NCI-H2227 treated with DMSO at 0.1 percent for 48 hours (cell line): ENCODE data around the gene CXCL13.
"Not testable (repeated sequence)": the region's sequence is repeated elsewhere in the genome, so short reads cannot be mapped to it uniquely, and the experiment has no call there.

Source experiments
- DNase-seq: peaks from one replicate; lab custom pipeline; 2025; lab: John Stamatoyannopoulos, UW

Gene CXCL13

DNA sequence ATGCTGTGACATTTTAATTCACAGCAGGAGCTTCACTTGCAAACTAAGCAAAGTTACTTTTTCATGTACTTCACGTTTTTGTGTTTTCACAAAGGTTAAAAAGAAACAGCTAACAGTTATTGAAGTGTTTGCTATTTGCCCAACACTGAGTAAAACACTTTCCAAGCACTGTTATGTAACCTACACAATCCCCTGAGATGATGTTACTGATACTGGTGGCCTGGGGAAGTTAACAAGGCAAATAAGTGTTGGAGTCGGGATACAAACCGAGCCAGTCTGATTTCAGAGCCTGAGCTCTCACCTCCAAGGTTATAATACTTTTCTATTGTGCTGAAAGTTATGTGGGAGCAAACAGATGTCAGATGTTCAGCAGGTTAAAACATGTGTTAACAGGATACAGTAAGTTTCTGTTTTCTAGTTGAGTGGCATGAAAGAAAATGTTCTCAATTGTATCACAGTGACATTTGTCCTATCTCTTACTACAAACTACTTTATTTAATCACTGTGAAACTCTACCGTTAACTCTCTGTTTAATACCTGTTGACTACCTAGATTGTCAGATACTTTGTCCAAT is 3.9 kb upstream of the CXCL13 start:
- DNase-seq: no peak

DNA sequence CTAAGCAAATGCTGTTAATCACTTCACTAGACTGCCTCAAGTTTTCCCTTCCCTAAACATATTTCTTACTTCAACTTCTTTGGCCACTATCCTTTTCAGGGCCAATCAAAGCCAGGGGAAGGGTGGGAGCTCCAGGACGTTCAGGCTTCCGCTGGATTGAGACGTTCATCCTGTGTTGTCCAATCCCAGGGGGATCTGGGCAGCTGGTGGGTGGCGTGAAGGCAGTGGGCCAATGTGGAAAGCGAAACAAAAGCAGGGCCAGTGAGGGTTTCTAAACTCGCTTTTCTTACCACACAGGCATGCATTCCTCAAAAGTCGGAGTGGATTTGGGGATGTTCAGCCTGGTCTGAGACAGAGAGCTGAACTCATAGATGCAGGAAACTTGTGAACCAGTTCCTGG is 7.6 kb downstream of the CXCL13 start:
- no peak for DNase-seq

- DNase-seq: no peak
Measured at GRCh38 chr4:77615153-77615552, 9.5 kb downstream of the CXCL13 start.

DNA sequence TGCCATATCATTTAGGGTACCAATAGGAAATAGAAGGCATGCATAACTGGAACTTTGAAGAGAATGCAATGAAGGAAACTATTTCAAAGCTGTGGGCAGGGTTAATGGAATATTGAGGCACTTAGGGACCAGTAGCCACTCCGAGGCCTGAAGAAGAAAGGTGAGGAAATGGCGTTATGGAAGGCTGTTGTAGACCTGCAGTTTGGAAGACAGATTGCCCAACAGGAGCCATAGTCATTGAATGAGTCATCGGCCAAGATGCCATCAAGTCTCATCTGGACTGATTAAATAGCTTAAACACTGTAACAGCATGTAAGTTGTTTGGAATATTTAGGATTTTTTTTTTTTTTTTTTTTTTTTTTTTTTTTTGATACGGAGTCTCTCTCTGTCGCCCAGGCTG is 11.6 kb downstream of the CXCL13 start:
- DNase-seq: no peak

DNA sequence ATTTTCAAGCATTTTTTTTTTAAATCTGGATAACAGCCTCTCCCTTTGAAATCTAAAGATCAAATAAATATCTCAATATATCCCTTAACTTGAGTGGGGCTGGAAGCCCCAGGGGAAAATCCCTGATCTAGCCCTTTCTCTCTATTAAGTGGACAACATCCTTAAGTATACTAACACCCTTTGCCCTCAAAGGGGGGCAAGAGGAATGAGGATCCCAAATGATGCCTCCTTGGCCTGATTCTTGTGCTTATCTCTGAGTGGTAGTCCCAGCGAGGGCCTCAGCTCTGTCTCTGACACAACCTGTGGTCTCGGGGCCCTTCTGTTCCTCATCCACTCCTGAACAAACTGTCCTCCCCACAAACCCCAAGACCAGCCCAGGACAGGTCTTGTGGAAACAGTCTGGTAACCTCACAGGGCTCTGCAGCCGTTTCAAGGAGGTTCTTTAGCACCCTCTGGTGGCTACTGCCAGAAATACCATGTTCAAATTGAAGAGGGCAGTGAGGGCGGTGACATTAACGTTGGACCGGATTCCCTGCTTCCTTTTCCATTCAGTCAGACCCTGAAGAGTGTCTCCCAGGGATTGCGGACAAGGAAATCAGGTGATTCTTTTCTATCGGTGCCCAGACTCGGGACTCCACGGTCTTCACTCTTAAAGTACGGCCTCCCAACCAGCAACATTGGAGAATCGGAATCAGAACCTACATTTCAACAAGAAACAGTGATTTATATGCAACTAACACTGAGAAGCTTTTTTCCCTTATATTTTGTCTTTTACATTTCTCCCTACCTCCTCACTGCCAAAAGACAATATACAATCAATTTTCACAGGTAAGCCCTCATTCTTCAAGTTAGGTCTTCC is 13.0 kb downstream of the CXCL13 start:
- peak; percentile 24 for DNase-seq

GRCh38 chr4:77619408-77619807 is 13.8 kb downstream of the CXCL13 start:
- no peak for DNase-seq

- DNase-seq: no peak
Measured at GRCh38 chr4:77621254-77621653, 15.6 kb downstream of the CXCL13 start.

DNA sequence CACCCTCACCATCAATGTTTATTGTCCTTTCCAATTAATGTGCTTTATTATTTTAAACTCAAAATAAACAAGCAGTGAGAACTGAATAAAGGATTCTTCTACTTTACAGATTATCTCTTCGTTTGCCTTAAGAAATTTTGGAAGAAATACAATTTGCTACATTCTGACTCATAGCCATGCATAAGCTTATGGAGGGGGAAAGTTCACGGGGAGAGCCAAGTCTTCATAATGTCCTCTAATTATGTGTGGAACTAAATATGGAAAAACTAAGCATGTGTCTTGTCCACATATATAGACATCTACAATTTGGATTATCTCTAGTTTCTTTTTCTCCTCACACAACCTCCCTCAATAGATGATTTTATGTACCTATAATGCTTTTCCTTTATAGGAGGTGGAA is 17.5 kb downstream of the CXCL13 start:
- DNase-seq: no peak

GRCh38 chr4:77624213-77624612 is 18.6 kb downstream of the CXCL13 start:
- no peak for DNase-seq

- no peak for DNase-seq
Measured at GRCh38 chr4:77625485-77625884, 19.9 kb downstream of the CXCL13 start.

- DNase-seq: no peak
Measured at GRCh38 chr4:77629885-77630284, 24.3 kb downstream of the CXCL13 start.

DNA sequence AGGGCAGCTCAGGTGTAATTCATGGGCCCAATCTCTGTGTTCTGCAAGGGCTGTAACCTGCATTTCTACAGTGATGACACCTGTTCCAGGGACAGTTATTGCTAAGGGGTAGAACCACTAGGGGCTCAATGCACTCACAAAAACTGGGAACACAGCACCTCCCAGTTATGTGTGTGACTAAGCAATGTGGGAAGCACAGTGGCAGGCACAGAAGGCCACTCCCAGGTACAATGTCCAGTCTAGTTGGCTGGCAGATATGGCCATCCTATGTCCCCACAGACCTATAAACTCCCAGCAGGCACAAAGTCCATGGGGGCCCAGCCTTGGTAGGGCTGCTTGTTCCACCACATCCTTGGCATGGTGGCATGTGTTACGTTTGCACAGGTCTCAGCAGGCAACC is 25.7 kb downstream of the CXCL13 start:
- DNase-seq: no peak

DNA sequence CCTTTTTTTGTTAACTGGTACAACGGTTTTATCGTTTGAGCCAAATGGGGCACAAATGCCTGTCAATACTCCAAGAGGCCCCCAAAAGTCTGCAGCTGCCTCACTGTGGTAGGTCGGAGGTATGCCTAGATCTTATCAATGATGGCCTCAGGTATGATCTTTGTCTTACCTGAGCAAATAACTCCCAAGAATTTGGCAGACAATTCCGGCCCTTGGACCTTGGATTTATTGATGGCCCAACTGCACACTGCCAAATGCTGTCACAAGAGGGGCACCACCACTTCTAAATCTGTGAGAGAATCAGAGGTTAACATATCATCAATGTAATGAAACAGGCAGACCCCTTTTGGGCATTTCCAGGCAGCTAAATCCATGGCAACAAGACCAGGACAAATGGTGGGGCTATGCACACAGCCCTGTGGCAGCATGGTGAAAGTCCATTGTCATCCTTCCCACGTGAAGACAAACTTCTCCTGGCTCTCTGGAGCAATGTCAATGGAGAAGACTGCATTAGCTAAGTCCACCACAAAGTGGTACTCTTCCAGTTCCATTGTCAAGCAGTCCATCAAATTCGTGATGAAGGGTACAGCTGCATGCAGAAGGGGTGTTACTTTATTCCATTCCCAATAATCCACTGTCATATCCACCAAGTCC is 28.6 kb downstream of the CXCL13 start:
- no peak for DNase-seq

DNA sequence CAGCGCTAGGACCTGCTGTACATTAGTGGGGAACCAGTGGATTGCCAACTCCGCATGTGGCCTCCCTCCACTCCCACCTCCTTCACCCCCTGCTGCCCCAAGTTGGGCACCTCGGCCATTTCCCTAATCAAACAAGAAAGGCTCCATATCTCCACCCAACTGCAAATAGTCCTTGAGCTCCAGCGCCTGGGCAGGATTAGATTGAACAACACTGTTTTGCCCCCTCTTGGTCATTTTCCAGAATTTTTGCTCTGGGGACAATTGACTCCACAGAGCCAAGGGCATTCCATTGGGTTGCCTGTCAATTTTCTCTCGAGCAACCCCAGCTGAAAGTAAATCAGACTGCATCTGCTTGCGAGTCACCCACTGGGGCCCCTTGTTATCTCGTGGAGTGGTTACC is 29.6 kb downstream of the CXCL13 start:
- DNase-seq: no peak

DNA sequence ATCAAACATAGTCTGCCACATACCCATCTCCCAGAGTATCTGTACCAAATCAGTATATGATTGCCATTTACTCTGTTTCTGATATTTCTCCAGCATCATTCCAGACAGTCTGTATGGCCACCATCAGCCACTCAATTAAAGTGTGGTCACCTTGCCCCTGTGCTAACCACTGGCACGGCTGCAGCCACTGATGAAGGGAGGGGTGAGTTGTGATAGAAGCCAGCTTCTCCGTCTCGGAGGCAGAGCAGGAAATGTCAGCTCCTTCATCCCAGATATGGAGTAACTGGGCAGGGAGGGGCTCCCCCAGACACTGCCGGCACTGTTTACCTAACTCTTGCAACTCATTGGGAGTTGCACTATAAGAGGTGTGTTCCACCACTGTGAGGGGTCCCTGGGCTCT is 30.3 kb downstream of the CXCL13 start:
- no peak for DNase-seq

DNA sequence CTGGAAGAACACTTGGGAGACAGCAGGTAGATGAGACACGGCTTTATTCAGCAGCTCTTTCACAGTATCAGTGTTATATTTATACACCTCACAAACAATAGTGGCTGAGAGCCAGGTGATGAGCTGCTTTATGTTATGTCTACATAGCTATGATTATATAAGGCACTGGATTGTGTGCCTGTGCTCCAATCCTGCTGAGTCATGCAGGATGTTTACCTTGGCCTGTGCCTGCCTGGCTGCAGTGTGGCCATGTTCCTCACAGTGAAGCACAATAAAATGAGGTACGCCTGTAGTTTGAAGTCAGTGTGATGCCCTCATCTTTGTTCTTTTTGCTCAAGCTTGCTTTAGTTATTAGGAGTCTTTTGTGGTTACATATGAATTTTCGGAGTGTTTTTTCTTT is 31.3 kb downstream of the CXCL13 start:
- no peak for DNase-seq

DNA sequence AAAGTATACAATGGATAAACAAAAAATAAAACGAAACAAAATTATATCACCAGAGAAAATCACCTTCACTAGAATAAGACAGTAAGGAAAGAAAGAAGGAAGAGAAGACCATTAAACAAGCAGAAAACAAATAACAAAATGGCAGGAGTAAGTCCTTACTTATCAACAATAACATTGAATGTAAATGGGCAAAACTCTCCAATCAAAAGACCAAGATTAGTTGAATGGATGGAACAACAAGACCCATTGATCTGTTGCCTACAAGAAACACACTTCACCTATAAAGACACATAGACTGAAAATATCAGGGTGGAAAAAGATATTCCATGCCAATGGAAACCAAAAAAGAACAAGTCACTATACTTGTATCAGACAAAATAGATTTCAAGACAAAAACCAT is 38.4 kb downstream of the CXCL13 start:
- DNase-seq: not testable (repeated sequence)

GRCh38 chr4:77650787-77651186 is 45.2 kb downstream of the CXCL13 start:
- no peak for DNase-seq

DNA sequence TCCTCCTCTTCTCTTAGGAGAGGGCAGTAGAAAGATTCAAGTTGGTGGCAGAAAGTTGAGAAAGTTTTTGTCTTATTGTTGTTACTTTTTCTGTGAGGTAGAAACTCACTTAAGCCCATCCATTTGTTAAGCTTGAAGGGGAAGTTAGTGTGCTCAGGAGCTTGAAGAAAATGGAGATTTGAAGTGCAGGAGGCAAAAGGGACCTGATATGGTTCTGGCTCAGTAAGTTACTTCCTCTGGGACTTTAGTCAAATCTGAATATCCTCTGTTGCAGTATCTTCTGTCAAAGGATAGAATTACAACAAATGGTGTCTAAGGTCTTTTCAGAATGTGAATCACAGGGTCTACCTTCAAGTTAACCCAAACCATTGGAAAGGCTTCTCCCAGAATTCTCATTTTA is 46.2 kb downstream of the CXCL13 start:
- DNase-seq: no peak

DNA sequence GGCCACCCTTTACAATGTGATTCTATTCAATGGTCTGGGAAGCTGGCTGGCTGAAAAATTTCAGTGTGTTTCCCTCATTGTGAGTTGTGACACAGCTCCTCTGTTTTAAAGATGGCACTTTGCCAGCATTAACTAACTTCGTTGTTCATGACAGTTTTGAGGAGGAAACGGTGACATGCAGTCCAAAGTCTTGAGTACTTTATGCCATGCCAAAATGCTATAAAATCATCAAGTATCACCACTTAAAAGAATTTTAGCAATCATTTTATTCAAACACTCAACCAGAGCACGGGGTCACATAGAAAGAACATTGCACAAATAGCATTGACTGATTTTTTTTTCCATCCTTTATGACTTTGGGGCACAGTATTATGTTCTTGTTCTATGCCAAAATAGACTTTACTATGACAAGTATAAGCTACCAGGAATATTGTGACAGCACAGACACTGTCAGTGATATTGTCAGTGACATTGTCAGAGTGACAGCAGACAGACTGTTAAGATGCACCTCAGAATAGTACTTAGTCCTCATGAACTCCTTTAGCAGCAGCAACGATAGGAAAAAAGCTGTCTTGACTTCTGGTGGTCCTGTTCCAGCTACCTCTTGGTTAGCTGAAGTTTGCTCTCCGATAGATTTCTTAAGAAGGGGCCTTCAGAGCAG is 46.7 kb downstream of the CXCL13 start:
- no peak for DNase-seq

DNA sequence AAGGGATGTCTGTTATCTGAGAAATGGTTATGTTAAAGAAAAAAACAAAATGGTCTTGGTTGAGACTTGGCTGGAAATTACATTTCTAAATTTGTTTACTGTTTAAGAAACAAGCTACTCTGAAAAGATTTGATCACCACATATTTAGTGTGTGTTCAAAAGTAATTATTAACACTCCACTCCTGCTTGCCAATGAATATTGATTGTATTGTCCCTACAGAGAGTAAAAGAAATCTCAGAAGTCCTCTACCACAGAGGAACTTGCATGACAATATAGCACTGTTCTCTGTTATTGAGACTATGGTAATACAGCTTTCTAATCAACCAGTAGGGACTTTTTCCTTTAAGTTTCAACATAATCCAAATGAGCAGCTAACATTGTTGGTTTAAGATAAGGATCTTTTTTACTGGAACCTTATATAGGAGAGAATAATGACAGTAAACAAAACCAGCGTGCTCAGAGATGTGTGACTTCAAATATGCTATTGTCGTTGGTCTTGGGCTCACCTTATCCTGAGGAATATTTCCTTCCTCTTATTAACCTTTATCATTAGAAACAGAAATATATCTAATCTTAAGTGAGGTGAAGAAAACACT is 47.6 kb downstream of the CXCL13 start:
- DNase-seq: no peak

DNA sequence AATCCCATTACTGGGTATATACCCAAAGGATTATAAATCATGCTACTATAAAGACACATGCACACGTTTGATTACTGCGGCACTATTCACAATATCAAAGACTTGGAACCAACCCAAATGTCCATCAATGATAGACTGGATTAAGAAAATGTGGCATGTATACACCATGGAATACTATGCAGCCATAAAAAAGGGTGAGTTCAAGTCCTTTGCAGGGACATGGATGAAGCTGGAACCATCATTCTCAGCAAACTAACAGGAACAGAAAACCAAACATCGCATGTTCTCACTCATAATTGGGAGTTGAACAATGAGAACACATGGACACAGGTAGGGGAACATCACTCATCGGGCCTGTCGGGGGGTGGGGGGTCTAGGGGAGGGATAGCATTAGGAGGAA is 54.7 kb downstream of the CXCL13 start:
- not testable (repeated sequence) for DNase-seq
